K562 (cell line): ENCODE data around the gene MYLK3. TPM values are rescaled to one million over a fixed set of nuclear protein-coding genes. Genes with fewer than 3 reads are reported as not detected.
A peak's percentile ranks its signal among the peaks of the same experiment; 100 is the strongest.

Source experiments
- ATAC-seq: fragments of 200-7000 bp; cut with Tn5 transposase; 3 replicates; pipeline ENCODE4 v1.9.1; 2020; ENCODE audit warnings: moderate library complexity
- BruUV-seq: library from RNA; stranded (reverse); fragments of 400-500 nt; replicated peaks from 2 replicates; lab custom pipeline; 2021; lab: Mats Ljungman, UMichigan
- CTCF ChIA-PET: fragments of 300-600 bp; formaldehyde crosslinking; extraction: SDS; loops from one replicate; lab custom pipeline; 2021; ENCODE audit warnings: low intra/inter-chr PET ratio; lab: Yijun Ruan, JAX
- POLR2A ChIA-PET: fragments of 300-600, 350-650 bp; sonication (Branson Sonifier 250); formaldehyde crosslinking; extraction: SDS; loops from one replicate; lab custom pipeline; 2021; ENCODE audit warnings: antibody characterized with exemption, inconsistent platforms; lab: Yijun Ruan, JAX
- DNase-seq, 4 experiments: peaks; one replicate each; pipeline versions ENCODE4 v3.0.0 to v3.0.0-alpha.2; 2011 to 2018; ENCODE audit warnings: low spot score in 3 of 4, mixed read lengths in 3 of 4; ENCODE audit errors: extremely low read depth in 1 of 4
- FAIRE-seq: peaks from 2 replicates; lab custom pipeline; 2011; peaks lifted over from hg19 to GRCh38; lab: Jason Lieb, UNC
- H2AFZ ChIP-seq: 2 replicates; pipeline ENCODE4 v1.6.0; 2011; ENCODE audit warnings: low read depth, low read length, control low read depth, inconsistent platforms
- H3K27ac ChIP-seq: fragments of 200-600 bp; 3 replicates; pipeline ENCODE4 v1.8.0; 2011; ENCODE audit warnings: low read depth, mild to moderate bottlenecking, control low read depth, inconsistent platforms, low read length, moderate library complexity, mixed read lengths; ENCODE audit errors: extremely low read depth
- H3K27me3 ChIP-seq, 2 experiments: fragments of 300-600 bp in 1 of 2; 2 replicates in 1 of 2; 3 replicates in 1 of 2; pipeline versions ENCODE4 v1.6.0 to v1.8.0; 2011; ENCODE audit warnings: inconsistent platforms in 2 of 2, low read length in 2 of 2, mild to moderate bottlenecking in 1 of 2, mixed read lengths in 1 of 2, moderate library complexity in 1 of 2; ENCODE audit not compliant: control insufficient read depth in 2 of 2, insufficient read depth in 2 of 2
- H3K36me3 ChIP-seq: fragments of 300-600 bp; 3 replicates; pipeline ENCODE4 v1.8.0; 2011; ENCODE audit warnings: mild to moderate bottlenecking, low read length, inconsistent platforms; ENCODE audit not compliant: control insufficient read depth, insufficient read depth
- H3K4me1 ChIP-seq, 2 experiments: fragments of 200-600 bp in 1 of 2; replicated peaks in 1 of 2; 2 replicates in 1 of 2; 3 replicates in 1 of 2; pipeline versions ENCODE4 v1.5.1 to v1.8.0; 2011; ENCODE audit warnings: inconsistent platforms in 2 of 2, low read length in 2 of 2, mild to moderate bottlenecking in 1 of 2, mixed read lengths in 1 of 2, moderate library complexity in 1 of 2; ENCODE audit not compliant: control insufficient read depth in 2 of 2, insufficient read depth in 2 of 2
- H3K4me2 ChIP-seq: 2 replicates; pipeline ENCODE4 v1.6.1; 2011; ENCODE audit warnings: low read length, control low read depth, inconsistent platforms, mixed read lengths; ENCODE audit not compliant: insufficient read depth
- H3K4me3 ChIP-seq: fragments of 200-600 bp; sonication (generic), shearing (Covaris generic); 2 replicates; pipeline ENCODE4 v1.5.1; 2016; ENCODE audit warnings: control low read depth, inconsistent platforms
- H3K79me2 ChIP-seq: fragments of 200-600 bp; 3 replicates; pipeline ENCODE4 v1.8.0; 2011; ENCODE audit warnings: low read length, inconsistent platforms; ENCODE audit not compliant: control insufficient read depth, insufficient read depth
- H3K9ac ChIP-seq, 2 experiments: 2 replicates each; pipeline versions ENCODE4 v1.6.0 to v1.6.1; 2011; ENCODE audit warnings: low read depth in 2 of 2, low read length in 2 of 2, control low read depth in 1 of 2, inconsistent platforms in 1 of 2, mild to moderate bottlenecking in 1 of 2, mixed read lengths in 1 of 2; ENCODE audit not compliant: insufficient read depth in 1 of 2
- H3K9me1 ChIP-seq: one replicate; pipeline ENCODE4 v1.6.0; 2011; ENCODE audit warnings: inconsistent platforms, mild to moderate bottlenecking, low read length, moderate library complexity; ENCODE audit not compliant: control insufficient read depth, insufficient read depth
- H3K9me3 ChIP-seq: replicated peaks from 2 replicates; pipeline ENCODE4 v1.5.1; 2011; ENCODE audit warnings: low read depth, low read length, inconsistent platforms; ENCODE audit not compliant: control insufficient read depth, insufficient read depth
- H4K20me1 ChIP-seq: replicated peaks from 2 replicates; pipeline ENCODE4 v1.6.1; 2011; ENCODE audit warnings: low read length, inconsistent platforms, mixed read lengths; ENCODE audit not compliant: control insufficient read depth, insufficient read depth
- BCOR ChIP-seq: fragments of 450-650 bp; IDR thresholded peaks from 2 replicates; pipeline ENCODE4 v1.6.1; 2016
- BRF1 ChIP-seq: IDR thresholded peaks from 3 replicates; pipeline ENCODE4 v1.6.1; 2011; ENCODE audit warnings: borderline replicate concordance, mild to moderate bottlenecking; ENCODE audit not compliant: insufficient read length; ENCODE audit errors: extremely low read depth
- DIDO1 ChIP-seq: fragments of 450-650 bp; IDR thresholded peaks from 2 replicates; pipeline ENCODE4 v1.6.1; 2016; ENCODE audit warnings: low read depth, missing biosample characterization, missing genetic modification characterization
- EHMT2 ChIP-seq: fragments of 450-650 bp; IDR thresholded peaks from 2 replicates; pipeline ENCODE4 v1.6.1; 2018; ENCODE audit warnings: antibody characterized with exemption
- ELF4 ChIP-seq: fragments of 450-650 bp; formaldehyde crosslinking; IDR thresholded peaks from 2 replicates; pipeline ENCODE4 v1.4.0; 2022; ENCODE audit warnings: missing genetic modification characterization
- FUS ChIP-seq: fragments of 200-400 bp; formaldehyde crosslinking; optimal IDR thresholded peaks from 2 replicates; pipeline ENCODE3; 2017; ENCODE audit warnings: low read depth, low read length
- HIVEP1 ChIP-seq: fragments of 250-450 bp; sonication (Bioruptor Pico); IDR thresholded peaks from 2 replicates; pipeline ENCODE4 v1.4.0; 2020; ENCODE audit warnings: mild to moderate bottlenecking
- NCOR1 ChIP-seq: fragments of 450-650 bp; IDR thresholded peaks from 2 replicates; pipeline ENCODE4 v1.6.1; 2016; ENCODE audit warnings: mild to moderate bottlenecking, moderate library complexity
- NONO ChIP-seq, 2 experiments: fragments of 200-400 bp in 1 of 2; fragments of 450-650 bp in 1 of 2; formaldehyde crosslinking in 1 of 2; IDR thresholded peaks; 2 replicates each; pipeline ENCODE4 v1.6.1; 2017; ENCODE audit warnings: low read depth in 2 of 2, mild to moderate bottlenecking in 2 of 2, moderate library complexity in 2 of 2, low read length in 1 of 2
- NR3C1 ChIP-seq: sonication (generic); formaldehyde crosslinking; IDR thresholded peaks from 2 replicates; pipeline ENCODE4 v1.8.1; 2022; ENCODE audit warnings: missing genetic modification reagents
- RBM22 ChIP-seq: fragments of 200-400 bp; formaldehyde crosslinking; IDR thresholded peaks from 2 replicates; pipeline ENCODE4 v1.6.1; 2018; ENCODE audit warnings: low read length, low read depth; ENCODE audit not compliant: poor library complexity, severe bottlenecking
- ZBTB7A ChIP-seq: IDR thresholded peaks from 2 replicates; pipeline ENCODE4 v1.6.1; 2011; ENCODE audit warnings: low read depth, mild to moderate bottlenecking, low read length, moderate library complexity, borderline replicate concordance; ENCODE audit not compliant: control insufficient read depth
- ZNF408 ChIP-seq: fragments of 250-450 bp; sonication (Bioruptor Pico); IDR thresholded peaks from 2 replicates; pipeline ENCODE4 v1.4.0; 2020; ENCODE audit warnings: low read depth, mild to moderate bottlenecking, moderate library complexity
- ZNF695 ChIP-seq: fragments of 450-650 bp; formaldehyde crosslinking; IDR thresholded peaks from 2 replicates; pipeline ENCODE4 v1.4.0; 2020; ENCODE audit warnings: mild to moderate bottlenecking, moderate library complexity
- WGBS: fragments of 100-300 bp; shearing (Covaris generic); methylation state at CpG from one replicate; pipeline ENCODE4 v1.1.6; 2016; ENCODE audit warnings: low coverage, mixed read lengths; ENCODE audit not compliant: insufficient coverage; ENCODE audit errors: missing lambda C conversion rate; 5-methylcytosine and 5-hydroxymethylcytosine counted together
- in situ Hi-C: fragments of 300-500 bp; cut with MboI; formaldehyde crosslinking; loops from 4 replicates; pipeline ENCODE4 v1.15.0; 2018; ENCODE audit warnings: inconsistent platforms, mixed read lengths
- intact Hi-C: fragments of 100-400 bp; cut with micrococcal nuclease; formaldehyde crosslinking; loops from 2 replicates; pipeline ENCODE4 v1.14.2; 2022
- polyA plus RNA-seq, 8 experiments: library from polyadenylated mRNA; depleted of rRNA in 4 of 8; stranded (reverse) in 5 of 8; unstranded in 3 of 8; fragments of >200 nt; fragmentation: Nextera tagmentation in 2 of 8; fragmentation: Illumina TruSeq in 1 of 8; extraction: Ambion mirVana in 2 of 8; extraction: Trizol in 1 of 8; gene quantifications; 2 replicates each; pipeline versions ENCODE4 v1.2.1 to v1.2.3, GENCODE V29; 2011 to 2014; ENCODE audit warnings: inconsistent platforms in 1 of 8, missing spikeins in 1 of 8
- total RNA-seq, 7 experiments: library from RNA; depleted of rRNA in 6 of 7; stranded (reverse); fragments of >200 nt in 6 of 7; fragmentation: Illumina TruSeq in 2 of 7; extraction: Trizol in 2 of 7; gene quantifications; 2 replicates each; pipeline versions ENCODE4 v1.2.1 to v1.2.3, GENCODE V29; 2011 to 2021; ENCODE audit warnings: low replicate concordance in 1 of 7
- TF ChIP-seq, protein P1 (sequence below): fragments of 200-800 bp; sonication (Bioruptor generic); IDR thresholded peaks from 2 replicates; pipeline ENCODE4 v1.6.1; 2017; ENCODE audit warnings: missing genetic modification characterization, missing compliant biosample characterization
- TF ChIP-seq, protein P2 (sequence below): sonication (generic); formaldehyde crosslinking; IDR thresholded peaks from 2 replicates; pipeline ENCODE4 v1.8.1; 2023; ENCODE audit warnings: mild to moderate bottlenecking, missing genetic modification reagents
- TF ChIP-seq, protein P3 (sequence below): IDR thresholded peaks from 2 replicates; pipeline ENCODE4 v1.6.1; 2011; ENCODE audit warnings: borderline replicate concordance, low read depth, mild to moderate bottlenecking, moderate library complexity, low read length; ENCODE audit not compliant: insufficient read depth, poor library complexity, severe bottlenecking

MYLK3 gene
- total and polyA plus RNA-seq, 9 of the 15 experiments (the other 6 are each of a cell fraction or from before 2014, with no cell fraction given) = 0.69 to 10.7 (median 4.7) TPM

DNA sequence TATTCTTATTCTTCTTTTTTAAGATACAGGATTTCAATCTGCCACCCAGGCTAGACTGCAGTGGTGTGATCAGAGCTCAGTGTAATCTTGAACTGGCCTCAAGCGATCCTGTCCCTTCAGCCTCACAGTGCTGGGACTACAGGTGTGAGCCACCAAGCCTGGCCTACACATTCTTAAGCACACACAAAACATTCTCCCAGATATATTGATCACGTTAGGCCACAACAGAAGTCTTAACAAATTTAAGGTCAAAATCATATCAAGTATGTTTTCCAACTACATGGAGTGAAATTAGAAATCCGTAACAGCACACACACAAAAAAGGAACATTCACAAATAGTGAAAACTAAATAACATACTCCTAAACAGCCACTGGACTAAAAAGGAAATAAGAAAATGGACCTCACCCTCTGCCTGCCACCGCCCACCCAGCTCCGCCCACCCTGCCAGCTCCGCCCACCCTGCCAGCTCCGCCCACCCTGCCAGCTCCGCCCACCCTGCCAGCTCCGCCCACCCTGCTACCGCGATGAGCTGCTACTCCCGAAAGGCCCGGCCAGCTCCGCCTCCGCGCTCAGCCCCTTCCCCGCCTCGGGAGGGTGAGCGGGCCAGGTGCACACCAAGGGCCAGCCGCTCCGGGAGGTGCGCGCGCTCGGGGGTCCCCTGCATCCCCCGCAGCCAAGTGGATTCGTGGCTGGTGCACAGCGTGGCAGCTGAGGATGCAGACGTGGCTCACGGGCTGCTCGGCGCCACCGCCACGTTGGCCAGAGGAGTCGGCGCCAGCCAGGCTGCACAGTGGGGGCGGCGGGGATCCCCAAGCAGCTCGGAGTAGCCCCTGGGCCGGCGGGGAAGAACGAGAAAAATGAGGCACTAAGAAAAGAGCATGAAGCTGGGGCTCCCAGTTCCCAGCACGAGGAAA, 41.6 kb upstream of the MYLK3 start:
- no peaks in the 10 kb centered on the region for H3K27me3 ChIP-seq
- H3K4me1 ChIP-seq = peaks cover 5 to 8% of the 10 kb centered on the region in 2 experiments; a peak in 4 of 5 replicates
- ATAC-seq (peak; percentile 98), DNase-seq (peak; percentile 79 to 87 (median 84)), FAIRE-seq (peak; percentile 6)
- no peaks in the 10 kb centered on the region for H4K20me1 ChIP-seq
- 1% methylated on average over 19 of the region's 43 CpGs for WGBS
- CTCF ChIA-PET = no interaction called here
- BruUV-seq = no TSS peak
- intact Hi-C loops (no loop called here), in situ Hi-C loops (no loop called here)
- peak overlapping the region; percentile 73 to 94 for H3K9ac ChIP-seq
- H3K36me3 ChIP-seq = no peaks in the 10 kb centered on the region
- peak overlapping the region; percentile 83 for H3K4me2 ChIP-seq
- H3K79me2 ChIP-seq = no peaks in the 10 kb centered on the region
- H3K9me1 ChIP-seq = no peaks in the 10 kb centered on the region
- H3K27ac ChIP-seq = peak overlapping the region; percentile 80
- peak overlapping the region; percentile 97 for H2AFZ ChIP-seq
- POLR2A ChIA-PET = interaction anchor here (0.7 to 1.3 kb wide), 9 partner anchors 12 to 168 kb away, joined by 3 to 6 read pairs (median 3); partner anchors contain the start of genes C16orf87, ORC6 and SHCBP1
- H3K4me3 ChIP-seq = peak overlapping the region; percentile 69
- H3K9me3 ChIP-seq = no peaks in the 10 kb centered on the region
- TF ChIP-seq NR3C1 (CRISPR knock-in tag) (no peak; the same call in 1 of the 2 replicates), HIVEP1 (CRISPR knock-in tag) (no peak), EHMT2 (no peak), BCOR (0 out of 2 replicates have a peak, but pooled peaks have one; percentile 19), DIDO1 (tag) (no peak), ZBTB7A (peak; percentile 61; the same call in 1 of the 2 replicates), FUS (no peak), NCOR1 (no peak), BRF1 (no peak), ELF4 (CRISPR knock-in tag) (no peak), NONO (IDR thresholded peaks at IDR 0.05; ENCODE audit: low read depth in 2 of 2, low read length in 1 of 2) (peak in 1 of 2 experiments; percentile 64; a peak in 1 of 4 replicates), RBM22 (peak; percentile 49), ZNF695 (CRISPR knock-in tag) (no peak), ZNF408 (CRISPR knock-in tag) (no peak)
- TF ChIP-seq, protein P1, sequence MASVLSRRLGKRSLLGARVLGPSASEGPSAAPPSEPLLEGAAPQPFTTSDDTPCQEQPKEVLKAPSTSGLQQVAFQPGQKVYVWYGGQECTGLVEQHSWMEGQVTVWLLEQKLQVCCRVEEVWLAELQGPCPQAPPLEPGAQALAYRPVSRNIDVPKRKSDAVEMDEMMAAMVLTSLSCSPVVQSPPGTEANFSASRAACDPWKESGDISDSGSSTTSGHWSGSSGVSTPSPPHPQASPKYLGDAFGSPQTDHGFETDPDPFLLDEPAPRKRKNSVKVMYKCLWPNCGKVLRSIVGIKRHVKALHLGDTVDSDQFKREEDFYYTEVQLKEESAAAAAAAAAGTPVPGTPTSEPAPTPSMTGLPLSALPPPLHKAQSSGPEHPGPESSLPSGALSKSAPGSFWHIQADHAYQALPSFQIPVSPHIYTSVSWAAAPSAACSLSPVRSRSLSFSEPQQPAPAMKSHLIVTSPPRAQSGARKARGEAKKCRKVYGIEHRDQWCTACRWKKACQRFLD (CRISPR knock-in tag) = no peak
- TF ChIP-seq, protein P2, sequence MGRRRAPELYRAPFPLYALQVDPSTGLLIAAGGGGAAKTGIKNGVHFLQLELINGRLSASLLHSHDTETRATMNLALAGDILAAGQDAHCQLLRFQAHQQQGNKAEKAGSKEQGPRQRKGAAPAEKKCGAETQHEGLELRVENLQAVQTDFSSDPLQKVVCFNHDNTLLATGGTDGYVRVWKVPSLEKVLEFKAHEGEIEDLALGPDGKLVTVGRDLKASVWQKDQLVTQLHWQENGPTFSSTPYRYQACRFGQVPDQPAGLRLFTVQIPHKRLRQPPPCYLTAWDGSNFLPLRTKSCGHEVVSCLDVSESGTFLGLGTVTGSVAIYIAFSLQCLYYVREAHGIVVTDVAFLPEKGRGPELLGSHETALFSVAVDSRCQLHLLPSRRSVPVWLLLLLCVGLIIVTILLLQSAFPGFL (CRISPR knock-in tag) = no peak
- TF ChIP-seq, protein P3, sequence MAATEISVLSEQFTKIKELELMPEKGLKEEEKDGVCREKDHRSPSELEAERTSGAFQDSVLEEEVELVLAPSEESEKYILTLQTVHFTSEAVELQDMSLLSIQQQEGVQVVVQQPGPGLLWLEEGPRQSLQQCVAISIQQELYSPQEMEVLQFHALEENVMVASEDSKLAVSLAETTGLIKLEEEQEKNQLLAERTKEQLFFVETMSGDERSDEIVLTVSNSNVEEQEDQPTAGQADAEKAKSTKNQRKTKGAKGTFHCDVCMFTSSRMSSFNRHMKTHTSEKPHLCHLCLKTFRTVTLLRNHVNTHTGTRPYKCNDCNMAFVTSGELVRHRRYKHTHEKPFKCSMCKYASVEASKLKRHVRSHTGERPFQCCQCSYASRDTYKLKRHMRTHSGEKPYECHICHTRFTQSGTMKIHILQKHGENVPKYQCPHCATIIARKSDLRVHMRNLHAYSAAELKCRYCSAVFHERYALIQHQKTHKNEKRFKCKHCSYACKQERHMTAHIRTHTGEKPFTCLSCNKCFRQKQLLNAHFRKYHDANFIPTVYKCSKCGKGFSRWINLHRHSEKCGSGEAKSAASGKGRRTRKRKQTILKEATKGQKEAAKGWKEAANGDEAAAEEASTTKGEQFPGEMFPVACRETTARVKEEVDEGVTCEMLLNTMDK = no peak
